GM21360 (cell line): ENCODE results near the gene ZC3H13.

Experiments
- ATAC-seq: cut with Tn5 transposase; IDR thresholded peaks from one replicate; pipeline ENCODE4 v1.9.1; 2021; ENCODE audit warnings: mild to moderate bottlenecking, moderate library complexity; ENCODE audit not compliant: unreplicated experiment

Gene ZC3H13

GRCh38 chr13:46071590-46072249 lies 19.2 kb upstream of the ZC3H13 start:
- ATAC-seq, result peak; percentile 94

- no peak for ATAC-seq
Measured at GRCh38 chr13:46063292-46063691, 10.7 kb upstream of the ZC3H13 start.

- ATAC-seq, result no peak
Measured at GRCh38 chr13:46062185-46062584, 9.6 kb upstream of the ZC3H13 start.

GRCh38 chr13:46059405-46059804 lies 6.9 kb upstream of the ZC3H13 start:
- ATAC-seq, result no peak

- no peak for ATAC-seq
Measured at GRCh38 chr13:46058268-46058667, 5.7 kb upstream of the ZC3H13 start.

- no peak for ATAC-seq
Measured at GRCh38 chr13:46057256-46058015, 4.9 kb upstream of the ZC3H13 start.

GRCh38 chr13:46053162-46054012 lies 841 bp upstream of the ZC3H13 start:
- ATAC-seq, result no peak

- ATAC-seq, result peak; percentile 9
Measured at GRCh38 chr13:46051968-46052318, 603 bp downstream of the ZC3H13 start.

GRCh38 chr13:46050771-46051170 lies 1.8 kb downstream of the ZC3H13 start:
- no peak for ATAC-seq

GRCh38 chr13:46045424-46045823 lies 7.1 kb downstream of the ZC3H13 start:
- no peak for ATAC-seq

GRCh38 chr13:46043647-46044046 lies 8.9 kb downstream of the ZC3H13 start:
- ATAC-seq, result no peak

- ATAC-seq, result no peak
Measured at GRCh38 chr13:46041419-46041839, 11.1 kb downstream of the ZC3H13 start.

GRCh38 chr13:46040763-46041162 lies 11.8 kb downstream of the ZC3H13 start:
- no peak for ATAC-seq

- ATAC-seq, result no peak
Measured at GRCh38 chr13:46039411-46040182, 12.9 kb downstream of the ZC3H13 start.

GRCh38 chr13:46038296-46038695 lies 14.2 kb downstream of the ZC3H13 start:
- no peak for ATAC-seq

GRCh38 chr13:46035066-46035465 lies 17.5 kb downstream of the ZC3H13 start:
- no peak for ATAC-seq

GRCh38 chr13:46032341-46032740 lies 20.2 kb downstream of the ZC3H13 start:
- no peak for ATAC-seq

- no peak for ATAC-seq
Measured at GRCh38 chr13:46031581-46032263, 20.8 kb downstream of the ZC3H13 start.

GRCh38 chr13:46025157-46025556 lies 27.4 kb downstream of the ZC3H13 start:
- ATAC-seq, result no peak

- ATAC-seq, result no peak
Measured at GRCh38 chr13:46022481-46022880, 30.1 kb downstream of the ZC3H13 start.
